Ovary (tissue), 9 donors: ENCODE results near the gene SLU7. TPM values are rescaled to one million over a fixed set of nuclear protein-coding genes. Genes with fewer than 3 reads are reported as not detected.

ENCODE experiments used
- DNase-seq, 5 donors: peaks; one replicate each; pipeline ENCODE4 v3.0.0-alpha.2; 2019 to 2020
- H3K27ac ChIP-seq, 2 donors: fragments of 200-600 bp; one replicate each; pipeline versions ENCODE4 v1.5.1 to v1.8.0; 2019 to 2022
- H3K27me3 ChIP-seq: fragments of 200-600 bp; one replicate; pipeline ENCODE4 v1.8.0; 2022
- H3K36me3 ChIP-seq: fragments of 200-600 bp; sonication (generic); one replicate; pipeline ENCODE4 v1.5.1; 2019
- H3K4me1 ChIP-seq: one replicate; pipeline ENCODE4 v1.8.1; 2013; ENCODE audit warnings: mild to moderate bottlenecking, moderate library complexity; ENCODE audit not compliant: insufficient read depth
- H3K4me3 ChIP-seq: fragments of 200-600 bp; sonication (generic); one replicate; pipeline ENCODE4 v1.5.1; 2017
- H3K9me3 ChIP-seq, 2 donors: fragments of 200-600 bp in 1 of 2; sonication (generic) in 1 of 2; one replicate each; pipeline versions ENCODE4 v1.5.1 to v1.8.1; 2013 to 2019; ENCODE audit warnings: mild to moderate bottlenecking in 1 of 2, moderate library complexity in 1 of 2
- CTCF ChIP-seq, 3 donors: fragments of 450-650 bp in 2 of 3; fragments of 200-600 bp in 1 of 3; IDR thresholded peaks; one replicate each; pipeline versions ENCODE4 v1.5.1 to v1.8.0; 2016 to 2022; ENCODE audit warnings: antibody characterized with exemption in 3 of 3, mild to moderate bottlenecking in 1 of 3
- EP300 ChIP-seq: sonication (generic); formaldehyde crosslinking; IDR thresholded peaks from one replicate; pipeline ENCODE4 v1.6.1; 2017; ENCODE audit warnings: antibody characterized with exemption
- POLR2A ChIP-seq: fragments of 450-650 bp; IDR thresholded peaks from one replicate; pipeline ENCODE4 v1.6.1; 2017; ENCODE audit warnings: antibody characterized with exemption, mild to moderate bottlenecking, moderate library complexity
- WGBS, 3 donors: extraction: QIAGEN DNeasy Blood & Tissue Kit in 1 of 3; methylation state at CpG; one replicate each; pipeline versions ENCODE4 v1.1.5 to v1.1.7; 2013 to 2017; 5-methylcytosine and 5-hydroxymethylcytosine counted together
- intact Hi-C, 4 donors: fragments of 100-400 bp; cut with DNase I; formaldehyde crosslinking; loops; one replicate each; pipeline versions ENCODE4 v1.11.0 to v1.15.1; 2022 to 2023
- polyA plus RNA-seq, 2 donors: library from polyadenylated mRNA; stranded (reverse); fragments of 200-250 nt in 1 of 2; fragments of 350-450 nt in 1 of 2; fragmentation: Illumina TruSeq in 1 of 2; extraction: RNeasy Lipid Tissue Mini Kit (QIAGEN cat#74804) in 1 of 2; gene quantifications; one replicate each; pipeline ENCODE4 v1.2.3, GENCODE V29; 2013 to 2014
- total RNA-seq, 7 donors: library from RNA; depleted of rRNA in 2 of 7; stranded (reverse); fragments of >200 nt in 2 of 7; fragmentation: NEBNext Ultra II Directional in 3 of 7; extraction: Animal tissue kit (Norgen Biotek cat#: 25700) in 3 of 7; gene quantifications; one replicate each; pipeline versions ENCODE4 v1.1.0 to v1.2.4, GENCODE V29; 2016 to 2023
- donor health status: DM: no; HTN: no; CAD: no; lungs with moderate emphysema.
- donor health status: DM: no; HTN: no; CAD: no.
- donor health status: Bipolar disorder and iron deficiency.
- donor health status: DM: yes; HTN: yes; CAD: no.
- donor health status: DM: no; HTN: no; CAD: no.
- donor health status: DM: yes; HTN: yes; CAD: no.

The SLU7 gene
- total and polyA plus RNA-seq, 9 donors, result 25.8 to 53.7 (median 32.5) TPM

- TF ChIP-seq EP300 (no peak), POLR2A (no peak), CTCF (IDR thresholded peaks at IDR 0.05) (no peak)
- Histone ChIP-seq H3K4me3 (no peak overlapping the region), H3K4me1 (peaks cover 4% of the 10 kb centered on the region), H3K36me3 (no peaks in the 10 kb centered on the region), H3K27ac (no peak overlapping the region), H3K27me3 (no peaks in the 10 kb centered on the region), H3K9me3 (no peaks in the 10 kb centered on the region)
- 0% methylated on average over 1 of the region's 1 CpG for WGBS, 3 donors
- DNase-seq, result no peak
- intact Hi-C loops, result no loop called here
Measured at GRCh38 chr5:160359242-160359641, 59.6 kb downstream of the SLU7 start.

- WGBS, 3 donors, result 10 to 14% (median 12%) methylated on average over 7 of the region's 7 CpGs
- TF ChIP-seq EP300 (no peak), POLR2A (no peak), CTCF (IDR thresholded peaks at IDR 0.05) (no peak)
- Histone ChIP-seq H3K4me1 (no peaks in the 10 kb centered on the region), H3K27me3 (no peaks in the 10 kb centered on the region), H3K4me3 (no peak overlapping the region), H3K36me3 (no peaks in the 10 kb centered on the region), H3K27ac (peak overlapping the region; percentile 44 to 75), H3K9me3 (no peaks in the 10 kb centered on the region)
- intact Hi-C loops, result no loop called here
- peak in 3 of 5 donors; percentile 47 to 55 (median 50) for DNase-seq
Measured at GRCh38 chr5:160357861-160358411, 60.9 kb downstream of the SLU7 start.

- H3K9me3 ChIP-seq, result no peaks in the 10 kb centered on the region
- no peaks in the 10 kb centered on the region for H3K36me3 ChIP-seq
- H3K4me3 ChIP-seq, result no peak overlapping the region
- H3K27ac ChIP-seq, result peak overlapping the region in 1 of 2 donors; percentile 75
- no peak for DNase-seq
- intact Hi-C loops, result no loop called here
- no peak for TF ChIP-seq POLR2A
- no peak for TF ChIP-seq EP300
- no peaks in the 10 kb centered on the region for H3K4me1 ChIP-seq
- H3K27me3 ChIP-seq, result no peaks in the 10 kb centered on the region
- WGBS, 3 donors, result 23 to 28% (median 27%) methylated on average over 7 of the region's 7 CpGs
Measured at GRCh38 chr5:160357394-160357793, 61.5 kb downstream of the SLU7 start.

GRCh38 chr5:160356550-160357347 lies 62.1 kb downstream of the SLU7 start:
- Histone ChIP-seq H3K4me3 (no peak overlapping the region), H3K4me1 (no peaks in the 10 kb centered on the region), H3K9me3 (no peaks in the 10 kb centered on the region), H3K27me3 (no peaks in the 10 kb centered on the region), H3K27ac (peak overlapping the region; percentile 5 to 75), H3K36me3 (no peaks in the 10 kb centered on the region)
- 46 to 65% (median 57%) methylated on average over 7 of the region's 7 CpGs for WGBS, 3 donors
- intact Hi-C loops, result no loop called here
- TF ChIP-seq POLR2A, result no peak
- no peak for TF ChIP-seq EP300
- TF ChIP-seq CTCF (IDR thresholded peaks at IDR 0.05), result no peak
- peak in 1 of 5 donors; percentile 51 for DNase-seq

GRCh38 chr5:160354666-160355065 lies 64.2 kb downstream of the SLU7 start:
- intact Hi-C loops, result no loop called here
- Histone ChIP-seq H3K27ac (no peak overlapping the region), H3K4me3 (no peak overlapping the region), H3K9me3 (no peaks in the 10 kb centered on the region), H3K4me1 (no peaks in the 10 kb centered on the region), H3K36me3 (no peaks in the 10 kb centered on the region), H3K27me3 (no peaks in the 10 kb centered on the region)
- WGBS, 3 donors, result 93 to 95% (median 94%) methylated on average over 14 of the region's 14 CpGs
- DNase-seq, result no peak
- TF ChIP-seq POLR2A, result no peak
- no peak for TF ChIP-seq EP300
- TF ChIP-seq CTCF (IDR thresholded peaks at IDR 0.05), result no peak
